B cell (primary cell): ENCODE data around the gene TTYH3. TPM values are rescaled to one million over a fixed set of nuclear protein-coding genes. Genes with fewer than 3 reads are reported as not detected.

ENCODE experiments used
- ATAC-seq: fragments of 200-7000 bp; cut with Tn5 transposase; one replicate; pipeline ENCODE4 v1.10.0; 2021; ENCODE audit warnings: low read depth, mild to moderate bottlenecking, moderate number of reproducible peaks, moderate library complexity
- CTCF ChIA-PET: fragments of 350-600 bp; sonication (Branson Sonifier 250); formaldehyde crosslinking; loops from one replicate; lab custom pipeline; 2021; ENCODE audit warnings: antibody characterized with exemption, inconsistent platforms; lab: Charles Lee
- POLR2A ChIA-PET: fragments of 350-600 bp; sonication (Branson Sonifier 250); formaldehyde crosslinking; loops from one replicate; lab custom pipeline; 2021; ENCODE audit warnings: antibody characterized with exemption; lab: Charles Lee
- DNase-seq: peaks from one replicate; pipeline ENCODE4 v3.0.0; 2013
- H2AFZ ChIP-seq: 2 replicates; pipeline ENCODE4 v1.6.1; 2012; ENCODE audit warnings: mild to moderate bottlenecking, low read depth, low read length; ENCODE audit not compliant: insufficient read depth, poor library complexity, severe bottlenecking
- H3K27ac ChIP-seq, 2 donors: 1 replicate in 1 of 2; 2 replicates in 1 of 2; pipeline ENCODE4 v1.5.1; 2012 to 2013; ENCODE audit warnings: low read length in 2 of 2, mild to moderate bottlenecking in 2 of 2, moderate library complexity in 1 of 2
- H3K27me3 ChIP-seq, 4 experiments: fragments of 200-600 bp in 1 of 4; sonication (generic) in 1 of 4; replicated peaks in 1 of 4; 1 replicate in 2 of 4; 2 replicates in 2 of 4; pipeline versions ENCODE4 v1.6.1 to v1.7.0; 2013 to 2016; ENCODE audit warnings: low read length in 3 of 4, mild to moderate bottlenecking in 2 of 4, mixed read lengths in 1 of 4, moderate library complexity in 1 of 4; ENCODE audit not compliant: insufficient read depth in 4 of 4, control insufficient read depth in 3 of 4; ENCODE audit errors: control extremely low read depth in 1 of 4
- H3K36me3 ChIP-seq, 2 experiments: replicated peaks in 1 of 2; 1 replicate in 1 of 2; 2 replicates in 1 of 2; pipeline versions ENCODE4 v1.6.1 to v1.7.1; 2013; ENCODE audit warnings: low read length in 1 of 2; ENCODE audit not compliant: insufficient read depth in 2 of 2, control insufficient read depth in 1 of 2; ENCODE audit errors: control extremely low read depth in 1 of 2, extremely low read depth in 1 of 2
- H3K4me1 ChIP-seq, 2 donors: fragments of 200-600 bp in 1 of 2; sonication (generic) in 1 of 2; 1 replicate in 1 of 2; 2 replicates in 1 of 2; pipeline versions ENCODE4 v1.5.1 to v1.6.1; 2013 to 2017; ENCODE audit warnings: low read length in 2 of 2; ENCODE audit not compliant: control insufficient read depth in 2 of 2, insufficient read depth in 2 of 2
- H3K4me2 ChIP-seq: replicated peaks from 2 replicates; pipeline ENCODE3; 2012; ENCODE audit warnings: mild to moderate bottlenecking, low read depth, low read length; ENCODE audit not compliant: poor library complexity, severe bottlenecking
- H3K4me3 ChIP-seq, 5 experiments: fragments of 200-600 bp in 1 of 5; sonication (generic) in 1 of 5; 1 replicate in 3 of 5; 2 replicates in 2 of 5; pipeline versions ENCODE4 v1.5.1 to v1.7.0; 2011 to 2016; ENCODE audit warnings: low read length in 4 of 5, mild to moderate bottlenecking in 4 of 5, low read depth in 2 of 5, control low read depth in 1 of 5, moderate library complexity in 1 of 5; ENCODE audit not compliant: insufficient read depth in 1 of 5; ENCODE audit errors: control extremely low read depth in 1 of 5, extremely low read depth in 1 of 5
- H3K79me2 ChIP-seq: fragments of 200-600 bp; sonication (generic); one replicate; pipeline ENCODE4 v1.6.0; 2016; ENCODE audit warnings: low read length; ENCODE audit not compliant: control insufficient read depth, insufficient read depth
- H3K9ac ChIP-seq: fragments of 200-600 bp; sonication (generic); 2 replicates; pipeline ENCODE4 v1.6.1; 2017; ENCODE audit warnings: mild to moderate bottlenecking, low read length, moderate library complexity
- H3K9me3 ChIP-seq, 3 donors: one replicate each; pipeline versions ENCODE4 v1.6.1 to v1.7.1; 2013; ENCODE audit warnings: low read length in 2 of 3; ENCODE audit not compliant: control insufficient read depth in 2 of 3, insufficient read depth in 1 of 3; ENCODE audit errors: control extremely low read depth in 1 of 3
- H4K20me1 ChIP-seq: 2 replicates; pipeline ENCODE4 v1.6.0; 2012; ENCODE audit warnings: mild to moderate bottlenecking, low read length; ENCODE audit not compliant: insufficient read depth, control insufficient read depth, poor library complexity, severe bottlenecking
- H3K27ac Mint-ChIP-seq: one replicate; pipeline ENCODE4 v1.8.0; 2021; ENCODE audit warnings: mixed read lengths
- H3K27me3 Mint-ChIP-seq: one replicate; pipeline ENCODE4 v1.8.0; 2021; ENCODE audit warnings: mixed read lengths
- H3K4me1 Mint-ChIP-seq: one replicate; pipeline ENCODE4 v1.8.0; 2021; ENCODE audit warnings: mixed read lengths
- H3K4me3 Mint-ChIP-seq: one replicate; pipeline ENCODE4 v1.8.0; 2021; ENCODE audit warnings: mixed read lengths
- H3K9me3 Mint-ChIP-seq: one replicate; pipeline ENCODE4 v1.8.0; 2022; ENCODE audit warnings: mixed read lengths; ENCODE audit not compliant: insufficient read depth
- EZH2 ChIP-seq: IDR thresholded peaks from 2 replicates; pipeline ENCODE4 v1.6.1; 2012; ENCODE audit warnings: borderline replicate concordance, low read depth, mild to moderate bottlenecking, moderate library complexity, low read length; ENCODE audit not compliant: insufficient read depth, poor library complexity, severe bottlenecking
- WGBS: methylation state at CpG from one replicate; pipeline ENCODE4 v1.1.5; 2013; ENCODE audit warnings: missing lambda C conversion rate; ENCODE audit not compliant: insufficient coverage; 5-methylcytosine and 5-hydroxymethylcytosine counted together
- intact Hi-C: fragments of 100-400 bp; cut with micrococcal nuclease; formaldehyde crosslinking; loops from one replicate; pipeline ENCODE4 v1.10.0; 2022
- polyA plus RNA-seq: library from polyadenylated mRNA; depleted of rRNA; stranded (reverse); fragments of >200 nt; gene quantifications from 2 replicates; pipeline ENCODE4 v1.2.3, GENCODE V29; 2012
- total RNA-seq, 2 donors: library from RNA; stranded (reverse); fragments of 120-200 nt in 1 of 2; gene quantifications; 1 replicate in 1 of 2; 2 replicates in 1 of 2; pipeline versions ENCODE4 v1.2.3 to v1.2.4, GENCODE V29; 2013 to 2022
- TF ChIP-seq, protein P1 (sequence below): fragments of 200-600 bp; IDR thresholded peaks from one replicate; pipeline ENCODE4 v1.8.0; 2022; ENCODE audit warnings: antibody characterized with exemption, mild to moderate bottlenecking

Gene TTYH3
- total and polyA plus RNA-seq, 2 donors (not counting 1 experiment from before 2014, with no cell fraction given): 8.4 to 48.6 TPM

DNA sequence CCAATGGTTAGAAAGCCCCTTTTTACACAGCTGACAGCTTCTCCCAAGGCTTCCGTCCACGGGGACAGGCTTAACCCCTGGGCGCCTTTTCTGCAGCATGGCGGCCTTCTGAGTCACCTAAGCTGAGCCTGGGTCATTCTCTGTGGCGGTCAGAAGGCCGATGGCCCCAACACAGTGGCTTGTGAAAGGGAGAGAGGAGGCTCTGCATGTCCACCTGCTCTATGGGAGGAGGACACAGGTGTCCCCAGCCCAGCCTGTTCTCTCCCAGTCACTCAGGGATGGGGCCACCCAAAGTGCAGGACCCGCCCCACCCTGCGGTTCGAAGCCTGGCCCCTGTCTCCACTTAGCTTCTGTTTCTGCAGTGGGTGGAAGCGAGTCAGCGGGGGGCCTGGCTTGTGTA, 20.4 kb upstream of the TTYH3 start:
- 96% methylated on average over 11 of the region's 11 CpGs for WGBS
- Histone ChIP-seq H3K9me3 (no peaks in the 10 kb centered on the region), H2AFZ (no peak overlapping the region), H3K36me3 (no peaks in the 10 kb centered on the region), H4K20me1 (no peaks in the 10 kb centered on the region), H3K79me2 (no peaks in the 10 kb centered on the region), H3K9ac (no peak overlapping the region), H3K27ac (no peak overlapping the region), H3K4me1 (peaks cover 16 to 30% of the 10 kb centered on the region in 2 donors), H3K4me3 (no peak overlapping the region), H3K27me3 (no peaks in the 10 kb centered on the region), H3K4me2 (no peak overlapping the region)
- peaks cover 33% of the 10 kb centered on the region for H3K4me1 Mint-ChIP-seq
- ChIA-PET POLR2A (no interaction called here), CTCF (interaction anchor here (1.1 to 1.4 kb wide), 2 partner anchors 13 to 142 kb away, joined by 3 to 4 read pairs; no protein-coding TSS in a partner anchor)
- no peaks in the 10 kb centered on the region for H3K27me3 Mint-ChIP-seq
- no peak overlapping the region for H3K27ac Mint-ChIP-seq
- no peaks in the 10 kb centered on the region for H3K9me3 Mint-ChIP-seq
- DNase-seq (no peak), ATAC-seq (no peak)
- intact Hi-C loops: no loop called here
- no peak overlapping the region for H3K4me3 Mint-ChIP-seq
- TF ChIP-seq, protein P1, sequence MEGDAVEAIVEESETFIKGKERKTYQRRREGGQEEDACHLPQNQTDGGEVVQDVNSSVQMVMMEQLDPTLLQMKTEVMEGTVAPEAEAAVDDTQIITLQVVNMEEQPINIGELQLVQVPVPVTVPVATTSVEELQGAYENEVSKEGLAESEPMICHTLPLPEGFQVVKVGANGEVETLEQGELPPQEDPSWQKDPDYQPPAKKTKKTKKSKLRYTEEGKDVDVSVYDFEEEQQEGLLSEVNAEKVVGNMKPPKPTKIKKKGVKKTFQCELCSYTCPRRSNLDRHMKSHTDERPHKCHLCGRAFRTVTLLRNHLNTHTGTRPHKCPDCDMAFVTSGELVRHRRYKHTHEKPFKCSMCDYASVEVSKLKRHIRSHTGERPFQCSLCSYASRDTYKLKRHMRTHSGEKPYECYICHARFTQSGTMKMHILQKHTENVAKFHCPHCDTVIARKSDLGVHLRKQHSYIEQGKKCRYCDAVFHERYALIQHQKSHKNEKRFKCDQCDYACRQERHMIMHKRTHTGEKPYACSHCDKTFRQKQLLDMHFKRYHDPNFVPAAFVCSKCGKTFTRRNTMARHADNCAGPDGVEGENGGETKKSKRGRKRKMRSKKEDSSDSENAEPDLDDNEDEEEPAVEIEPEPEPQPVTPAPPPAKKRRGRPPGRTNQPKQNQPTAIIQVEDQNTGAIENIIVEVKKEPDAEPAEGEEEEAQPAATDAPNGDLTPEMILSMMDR: no peak
- TF ChIP-seq EZH2: no peak

DNA sequence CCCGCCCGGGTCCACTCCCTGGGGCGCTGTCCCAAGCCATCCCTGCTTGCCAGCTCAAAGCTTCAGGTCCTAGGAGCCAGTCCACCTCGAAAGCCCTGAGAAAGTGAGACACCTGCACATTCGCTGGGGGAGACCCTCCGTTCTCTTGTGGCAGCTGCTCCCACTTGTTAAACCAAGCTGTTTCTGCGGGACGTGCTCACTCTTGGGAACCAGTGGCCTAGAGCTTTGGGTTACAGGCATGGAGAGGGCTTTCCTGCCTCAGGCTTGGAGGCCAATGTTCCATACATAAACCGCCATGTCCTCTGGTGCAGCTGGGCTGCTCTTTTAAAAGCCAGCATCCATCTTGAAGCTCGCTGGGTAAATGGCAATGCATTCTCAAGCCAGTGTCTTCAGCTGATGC, 19.9 kb upstream of the TTYH3 start:
- ATAC-seq: no peak
- H3K4me1 Mint-ChIP-seq: peaks cover 33% of the 10 kb centered on the region
- H3K4me3 Mint-ChIP-seq: no peak overlapping the region
- POLR2A ChIA-PET: no interaction called here
- 92% methylated on average over 10 of the region's 10 CpGs for WGBS
- H3K36me3 ChIP-seq: no peaks in the 10 kb centered on the region
- H3K27me3 Mint-ChIP-seq: no peaks in the 10 kb centered on the region
- CTCF ChIA-PET: interaction anchor here (1.0 to 1.4 kb wide), 3 partner anchors 8 to 143 kb away, joined by 3 to 4 read pairs (median 3); no protein-coding TSS in a partner anchor
- H3K4me3 ChIP-seq: no peak overlapping the region
- H3K27ac Mint-ChIP-seq: no peak overlapping the region
- H3K27ac ChIP-seq: no peak overlapping the region
- H3K4me1 ChIP-seq: peaks cover 16 to 30% of the 10 kb centered on the region in 2 donors
- H3K9me3 ChIP-seq: no peaks in the 10 kb centered on the region
- intact Hi-C loops: no loop called here
- no peak overlapping the region for H3K9ac ChIP-seq
- DNase-seq: no peak
- H3K9me3 Mint-ChIP-seq: no peaks in the 10 kb centered on the region
- no peaks in the 10 kb centered on the region for H4K20me1 ChIP-seq
- H3K27me3 ChIP-seq: no peaks in the 10 kb centered on the region
- no peaks in the 10 kb centered on the region for H3K79me2 ChIP-seq
- TF ChIP-seq EZH2: no peak
- TF ChIP-seq, protein P1: no peak
- H2AFZ ChIP-seq: no peak overlapping the region
- H3K4me2 ChIP-seq: no peak overlapping the region
